Astrocyte (in vitro differentiated cells and primary cell): ENCODE data around the gene OR2C3. TPM values are rescaled to one million over a fixed set of nuclear protein-coding genes. Genes with fewer than 3 reads are reported as not detected.

ENCODE experiments used
- DNase-seq: peaks from one replicate; pipeline ENCODE4 v3.0.0-alpha.2; 2010; ENCODE audit warnings: low read depth
- FAIRE-seq: peaks from 2 replicates; lab custom pipeline; 2011; peaks lifted over from hg19 to GRCh38; lab: Jason Lieb, UNC
- H2AFZ ChIP-seq: 2 replicates; pipeline ENCODE4 v1.6.0; 2012; ENCODE audit warnings: low read depth, low read length, inconsistent platforms
- H3K27ac ChIP-seq: 2 replicates; pipeline ENCODE4 v1.5.1; 2011; ENCODE audit warnings: low read depth, low read length, inconsistent platforms
- H3K27me3 ChIP-seq: 2 replicates; pipeline ENCODE4 v1.6.0; 2011; ENCODE audit warnings: low read length, inconsistent platforms; ENCODE audit not compliant: insufficient read depth
- H3K36me3 ChIP-seq: 2 replicates; pipeline ENCODE4 v1.5.1; 2011; ENCODE audit warnings: low read length, inconsistent platforms; ENCODE audit not compliant: insufficient read depth
- H3K4me1 ChIP-seq: 2 replicates; pipeline ENCODE4 v1.5.1; 2011; ENCODE audit warnings: low read length, inconsistent platforms; ENCODE audit not compliant: insufficient read depth
- H3K4me2 ChIP-seq: 2 replicates; pipeline ENCODE4 v1.6.0; 2012; ENCODE audit warnings: low read length, inconsistent platforms
- H3K4me3 ChIP-seq: 2 replicates; pipeline ENCODE4 v1.5.1; 2011; ENCODE audit warnings: low read depth, mild to moderate bottlenecking, low read length, inconsistent platforms; ENCODE audit not compliant: insufficient read depth
- H3K79me2 ChIP-seq: 2 replicates; pipeline ENCODE4 v1.6.0; 2012; ENCODE audit warnings: mild to moderate bottlenecking, low read length, inconsistent platforms; ENCODE audit not compliant: insufficient read depth
- H3K9ac ChIP-seq: 2 replicates; pipeline ENCODE4 v1.6.0; 2012; ENCODE audit warnings: mild to moderate bottlenecking, low read length, inconsistent platforms
- H3K9me3 ChIP-seq: 2 replicates; pipeline ENCODE4 v1.5.1; 2012; ENCODE audit warnings: low read depth, mild to moderate bottlenecking, low read length, inconsistent platforms; ENCODE audit not compliant: insufficient read depth
- H4K20me1 ChIP-seq: 2 replicates; pipeline ENCODE4 v1.6.0; 2012; ENCODE audit warnings: low read length, inconsistent platforms; ENCODE audit not compliant: insufficient read depth
- H3K27ac Mint-ChIP-seq: one replicate; pipeline ENCODE4 v1.8.0; 2021; ENCODE audit warnings: mild to moderate bottlenecking, mixed read lengths; ENCODE audit not compliant: unreplicated experiment
- H3K27me3 Mint-ChIP-seq: one replicate; pipeline ENCODE4 v1.8.0; 2021; ENCODE audit warnings: low read depth, mixed read lengths; ENCODE audit not compliant: unreplicated experiment
- H3K36me3 Mint-ChIP-seq: one replicate; pipeline ENCODE4 v1.8.0; 2021; ENCODE audit warnings: low read depth, mixed read lengths; ENCODE audit not compliant: unreplicated experiment
- H3K4me1 Mint-ChIP-seq: one replicate; pipeline ENCODE4 v1.8.0; 2021; ENCODE audit warnings: low read depth, mixed read lengths; ENCODE audit not compliant: unreplicated experiment
- H3K4me3 Mint-ChIP-seq: one replicate; pipeline ENCODE4 v1.8.0; 2021; ENCODE audit warnings: mild to moderate bottlenecking, moderate library complexity, mixed read lengths; ENCODE audit not compliant: unreplicated experiment
- H3K9me3 Mint-ChIP-seq: one replicate; pipeline ENCODE4 v1.8.0; 2021; ENCODE audit warnings: mild to moderate bottlenecking, mixed read lengths; ENCODE audit not compliant: unreplicated experiment
- EZH2 ChIP-seq: IDR thresholded peaks from 2 replicates; pipeline ENCODE4 v1.6.1; 2012; ENCODE audit warnings: mild to moderate bottlenecking, low read length, inconsistent platforms; ENCODE audit not compliant: insufficient read depth
- total RNA-seq: library from RNA; stranded (reverse); gene quantifications from 2 replicates; pipeline ENCODE4 v1.2.1, GENCODE V29; 2021
- TF ChIP-seq, protein P1 (sequence below): IDR thresholded peaks from 2 replicates; pipeline ENCODE4 v1.5.1; 2011; ENCODE audit warnings: low read depth, mild to moderate bottlenecking, inconsistent platforms, low read length, moderate library complexity; ENCODE audit not compliant: insufficient read depth

OR2C3 gene
- total RNA-seq, 1 donor from 2014 or later, result not detected

DNA sequence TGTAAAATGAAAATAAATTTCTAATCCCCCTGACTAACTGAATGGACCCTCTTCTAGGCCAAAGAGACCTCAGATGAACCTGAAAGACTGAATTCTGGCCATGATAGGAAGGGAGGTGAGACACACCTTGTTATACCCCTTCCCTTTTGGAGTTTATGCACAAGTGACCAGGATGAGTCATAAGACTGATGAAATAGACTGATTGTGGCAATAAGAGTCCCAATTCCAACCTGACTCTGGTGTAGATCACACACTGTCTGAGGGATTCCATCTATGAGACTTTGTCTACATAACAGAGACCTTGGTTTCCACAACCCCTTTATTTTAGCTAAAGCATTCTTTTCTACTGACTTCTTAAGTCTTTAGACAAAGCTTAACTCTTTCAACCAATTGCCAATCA lies 38.4 kb upstream of the OR2C3 start:
- FAIRE-seq (no peak), DNase-seq (no peak)
- H3K4me3 Mint-ChIP-seq, result no peak overlapping the region
- peaks cover 9% of the 10 kb centered on the region for H3K9me3 ChIP-seq
- H3K27me3 Mint-ChIP-seq, result no peaks in the 10 kb centered on the region
- H4K20me1 ChIP-seq, result no peaks in the 10 kb centered on the region
- H3K27ac Mint-ChIP-seq, result no peak overlapping the region
- no peaks in the 10 kb centered on the region for H3K27me3 ChIP-seq
- no peaks in the 10 kb centered on the region for H3K4me1 ChIP-seq
- TF ChIP-seq, protein P1, sequence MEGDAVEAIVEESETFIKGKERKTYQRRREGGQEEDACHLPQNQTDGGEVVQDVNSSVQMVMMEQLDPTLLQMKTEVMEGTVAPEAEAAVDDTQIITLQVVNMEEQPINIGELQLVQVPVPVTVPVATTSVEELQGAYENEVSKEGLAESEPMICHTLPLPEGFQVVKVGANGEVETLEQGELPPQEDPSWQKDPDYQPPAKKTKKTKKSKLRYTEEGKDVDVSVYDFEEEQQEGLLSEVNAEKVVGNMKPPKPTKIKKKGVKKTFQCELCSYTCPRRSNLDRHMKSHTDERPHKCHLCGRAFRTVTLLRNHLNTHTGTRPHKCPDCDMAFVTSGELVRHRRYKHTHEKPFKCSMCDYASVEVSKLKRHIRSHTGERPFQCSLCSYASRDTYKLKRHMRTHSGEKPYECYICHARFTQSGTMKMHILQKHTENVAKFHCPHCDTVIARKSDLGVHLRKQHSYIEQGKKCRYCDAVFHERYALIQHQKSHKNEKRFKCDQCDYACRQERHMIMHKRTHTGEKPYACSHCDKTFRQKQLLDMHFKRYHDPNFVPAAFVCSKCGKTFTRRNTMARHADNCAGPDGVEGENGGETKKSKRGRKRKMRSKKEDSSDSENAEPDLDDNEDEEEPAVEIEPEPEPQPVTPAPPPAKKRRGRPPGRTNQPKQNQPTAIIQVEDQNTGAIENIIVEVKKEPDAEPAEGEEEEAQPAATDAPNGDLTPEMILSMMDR, result no peak
- no peak for TF ChIP-seq EZH2
- no peak overlapping the region for H2AFZ ChIP-seq
- no peak overlapping the region for H3K27ac ChIP-seq
- peaks cover 14% of the 10 kb centered on the region for H3K4me1 Mint-ChIP-seq
- no peaks in the 10 kb centered on the region for H3K79me2 ChIP-seq
- no peaks in the 10 kb centered on the region for H3K36me3 ChIP-seq
- no peak overlapping the region for H3K4me2 ChIP-seq
- H3K9ac ChIP-seq, result no peak overlapping the region
- H3K4me3 ChIP-seq, result no peak overlapping the region
- H3K9me3 Mint-ChIP-seq, result peaks cover 5% of the 10 kb centered on the region
- no peaks in the 10 kb centered on the region for H3K36me3 Mint-ChIP-seq

GRCh38 chr1:247574236-247574635 lies 38.0 kb upstream of the OR2C3 start:
- Mint-ChIP-seq H3K36me3 (no peaks in the 10 kb centered on the region), H3K4me3 (no peak overlapping the region), H3K27me3 (no peaks in the 10 kb centered on the region), H3K4me1 (peaks cover 14% of the 10 kb centered on the region), H3K27ac (no peak overlapping the region), H3K9me3 (peaks cover 7% of the 10 kb centered on the region)
- no peak overlapping the region for H3K27ac ChIP-seq
- no peaks in the 10 kb centered on the region for H4K20me1 ChIP-seq
- DNase-seq (no peak), FAIRE-seq (no peak)
- no peak overlapping the region for H3K4me3 ChIP-seq
- H3K27me3 ChIP-seq, result no peaks in the 10 kb centered on the region
- peaks cover 7% of the 10 kb centered on the region for H3K9me3 ChIP-seq
- H3K9ac ChIP-seq, result no peak overlapping the region
- no peaks in the 10 kb centered on the region for H3K36me3 ChIP-seq
- no peak overlapping the region for H2AFZ ChIP-seq
- no peak overlapping the region for H3K4me2 ChIP-seq
- H3K4me1 ChIP-seq, result no peaks in the 10 kb centered on the region
- H3K79me2 ChIP-seq, result no peaks in the 10 kb centered on the region
- no peak for TF ChIP-seq EZH2
- TF ChIP-seq, protein P1, result no peak

- no peaks in the 10 kb centered on the region for H3K4me1 ChIP-seq
- peaks cover 22% of the 10 kb centered on the region for H3K4me1 Mint-ChIP-seq
- no peaks in the 10 kb centered on the region for H4K20me1 ChIP-seq
- no peak overlapping the region for H3K27ac Mint-ChIP-seq
- H2AFZ ChIP-seq, result no peak overlapping the region
- no peak overlapping the region for H3K27ac ChIP-seq
- no peak for TF ChIP-seq EZH2
- TF ChIP-seq, protein P1, result no peak
- H3K79me2 ChIP-seq, result no peaks in the 10 kb centered on the region
- DNase-seq (no peak), FAIRE-seq (no peak)
- H3K36me3 ChIP-seq, result no peaks in the 10 kb centered on the region
- no peaks in the 10 kb centered on the region for H3K27me3 ChIP-seq
- H3K36me3 Mint-ChIP-seq, result no peaks in the 10 kb centered on the region
- H3K4me3 Mint-ChIP-seq, result no peak overlapping the region
- H3K4me3 ChIP-seq, result no peak overlapping the region
- no peaks in the 10 kb centered on the region for H3K27me3 Mint-ChIP-seq
- no peaks in the 10 kb centered on the region for H3K9me3 Mint-ChIP-seq
- no peak overlapping the region for H3K9ac ChIP-seq
- H3K4me2 ChIP-seq, result no peak overlapping the region
- H3K9me3 ChIP-seq, result no peaks in the 10 kb centered on the region
Measured at GRCh38 chr1:247562198-247562597, 26.0 kb upstream of the OR2C3 start.
